ENCODE data around the gene OR2AG1. TPM values are rescaled to one million over a fixed set of nuclear protein-coding genes. Genes with fewer than 3 reads are reported as not detected.
A peak's percentile ranks its signal among the peaks of the same experiment; 100 is the strongest.

The OR2AG1 gene, protein sequence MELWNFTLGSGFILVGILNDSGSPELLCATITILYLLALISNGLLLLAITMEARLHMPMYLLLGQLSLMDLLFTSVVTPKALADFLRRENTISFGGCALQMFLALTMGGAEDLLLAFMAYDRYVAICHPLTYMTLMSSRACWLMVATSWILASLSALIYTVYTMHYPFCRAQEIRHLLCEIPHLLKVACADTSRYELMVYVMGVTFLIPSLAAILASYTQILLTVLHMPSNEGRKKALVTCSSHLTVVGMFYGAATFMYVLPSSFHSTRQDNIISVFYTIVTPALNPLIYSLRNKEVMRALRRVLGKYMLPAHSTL
- total RNA-seq, result not detected

DNA sequence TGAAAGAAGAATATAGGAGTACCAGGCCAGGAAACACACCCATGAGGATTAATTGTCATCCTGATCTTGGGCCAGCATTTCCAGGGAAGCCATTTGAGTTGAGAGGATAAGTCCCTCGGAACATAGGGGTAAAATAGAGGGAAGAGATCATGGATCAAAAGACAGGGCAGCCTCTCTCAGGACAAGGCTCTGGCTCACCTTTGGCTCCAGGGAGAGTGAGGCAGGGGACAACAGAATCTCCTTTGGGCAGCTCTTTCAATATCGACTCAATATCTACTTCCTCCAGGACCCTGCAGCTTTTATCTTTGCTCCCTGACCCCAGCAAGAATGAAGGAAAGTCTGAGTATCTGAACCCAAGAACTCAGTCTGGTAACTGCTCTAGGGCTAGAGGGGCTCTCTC, at the start of gene OR2AG1:
Gene OR2AG1, plus strand, starts transcription at position 301 of the 400 bp plus-strand sequence. CDS start 2,018 bp downstream, outside the sequence.
- no peak for DNase-seq (ENCODE audit: low spot score)
- no peak for ATAC-seq

DNA sequence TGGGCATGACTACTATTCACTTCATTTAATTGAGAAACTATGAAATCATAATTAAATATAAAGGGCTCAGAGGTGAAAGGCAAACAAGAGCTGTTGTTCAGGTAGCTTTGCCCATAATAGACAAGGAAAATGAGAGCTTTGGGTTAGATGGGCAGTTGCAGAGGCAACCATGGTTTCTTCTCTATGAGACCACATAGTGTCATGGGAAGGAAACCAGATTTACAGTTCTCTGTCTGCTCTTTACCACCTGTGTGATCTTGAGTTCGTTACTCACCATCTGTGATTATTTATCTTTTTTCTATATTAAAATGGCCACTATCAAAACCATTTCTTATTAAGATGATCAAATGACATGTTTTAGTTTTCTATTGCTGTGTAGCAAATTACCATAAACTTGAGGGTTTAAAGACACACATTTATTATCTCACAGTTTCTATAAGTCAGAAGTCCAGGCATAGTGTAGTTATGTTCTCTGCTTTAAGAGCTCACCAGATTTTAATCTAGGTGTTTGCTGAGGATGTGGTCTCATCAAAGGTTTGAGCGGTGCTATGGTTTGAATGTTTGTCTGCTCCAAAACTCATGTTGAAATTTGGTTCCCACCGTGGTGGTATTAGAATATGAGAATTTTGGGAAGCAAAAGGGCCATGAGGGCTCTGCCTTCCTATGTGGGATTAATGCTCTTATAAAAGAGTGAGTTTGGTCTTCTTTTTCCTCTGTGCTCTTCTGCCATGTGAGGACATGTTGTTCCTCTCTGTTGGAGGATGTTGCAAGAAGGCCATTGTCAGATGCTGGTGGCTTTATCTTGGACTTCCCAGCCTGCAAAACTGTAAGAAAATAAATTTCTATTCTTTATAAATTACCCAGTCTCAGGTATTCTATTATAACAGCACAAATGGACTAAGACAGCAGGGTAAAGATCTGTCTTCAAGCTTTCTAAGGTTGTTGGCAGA, 49.2 kb upstream of the OR2AG1 start:
- DNase-seq (ENCODE audit: low spot score) (no peak), ATAC-seq (no peak)

DNA sequence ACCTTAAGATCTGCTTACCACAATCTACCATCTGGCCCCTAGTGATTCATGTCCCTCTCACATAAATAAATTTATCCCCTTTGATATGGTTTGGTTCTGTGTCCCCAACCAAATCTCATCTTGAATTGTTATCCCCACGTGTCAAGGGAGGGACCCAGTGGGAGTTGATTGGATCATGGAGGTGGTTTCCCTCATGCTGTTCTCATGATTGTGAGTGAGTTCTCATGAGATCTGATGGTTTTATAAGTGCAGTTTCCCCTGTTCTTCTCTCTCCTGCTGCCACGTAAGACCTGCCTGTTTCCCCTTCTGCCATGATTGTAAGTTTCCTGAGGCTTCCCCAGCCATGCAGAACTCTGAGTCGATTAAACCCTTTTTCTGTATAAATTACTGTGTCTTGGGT, 48.2 kb upstream of the OR2AG1 start:
- ATAC-seq (no peak), DNase-seq (ENCODE audit: low spot score) (no peak)

DNA sequence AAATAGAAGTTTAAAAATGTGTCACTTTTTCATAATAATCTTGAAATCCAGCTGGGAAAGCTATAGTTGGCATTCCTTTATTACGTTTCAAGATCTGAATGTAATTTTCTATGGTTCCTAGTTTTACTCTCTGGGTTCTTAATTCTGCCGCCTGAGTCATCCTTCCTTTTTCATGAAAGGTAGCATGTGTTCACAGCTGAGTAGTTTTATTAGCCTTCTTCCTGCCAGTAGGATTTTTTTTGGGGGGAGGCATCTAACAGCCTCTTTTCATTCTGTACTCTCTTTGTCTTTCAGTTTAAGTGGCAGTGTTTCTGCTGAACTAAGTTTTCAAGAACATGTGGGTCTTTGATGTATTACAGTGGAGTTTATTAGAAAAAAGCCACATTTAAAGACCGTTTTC, 47.5 kb upstream of the OR2AG1 start:
- ATAC-seq, result no peak
- DNase-seq (ENCODE audit: low spot score), result no peak

DNA sequence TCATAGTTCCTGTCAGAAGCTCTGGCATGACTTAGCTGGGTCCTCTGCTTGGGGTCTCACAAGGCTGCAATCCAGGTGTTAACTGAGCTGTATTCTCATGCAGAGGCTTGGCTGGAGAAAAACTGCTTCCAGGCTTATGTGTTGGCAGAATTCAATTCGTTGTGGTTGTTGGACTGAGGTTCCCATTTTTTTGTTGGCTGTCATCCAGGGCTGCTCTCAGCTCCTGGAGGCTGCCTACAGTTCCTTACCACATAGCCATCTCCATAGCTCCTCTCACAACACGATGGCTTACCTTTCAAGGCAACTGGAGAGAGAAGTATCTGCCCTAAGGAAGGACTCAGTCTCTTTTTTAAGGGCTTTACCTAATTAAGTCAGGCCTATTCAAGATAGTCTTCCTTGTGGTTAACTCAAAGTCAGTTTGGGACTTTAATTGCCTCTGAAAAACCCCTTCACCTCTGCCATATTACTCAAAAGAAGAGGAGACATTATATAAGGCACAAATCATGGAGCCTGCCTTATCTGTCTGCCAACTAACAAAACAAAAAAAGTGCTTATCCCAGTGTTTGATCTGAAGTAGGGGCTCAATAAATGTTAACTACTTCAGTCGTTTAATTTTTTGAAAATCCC, 46.2 kb upstream of the OR2AG1 start:
- DNase-seq (ENCODE audit: low spot score) (no peak), ATAC-seq (no peak)

DNA sequence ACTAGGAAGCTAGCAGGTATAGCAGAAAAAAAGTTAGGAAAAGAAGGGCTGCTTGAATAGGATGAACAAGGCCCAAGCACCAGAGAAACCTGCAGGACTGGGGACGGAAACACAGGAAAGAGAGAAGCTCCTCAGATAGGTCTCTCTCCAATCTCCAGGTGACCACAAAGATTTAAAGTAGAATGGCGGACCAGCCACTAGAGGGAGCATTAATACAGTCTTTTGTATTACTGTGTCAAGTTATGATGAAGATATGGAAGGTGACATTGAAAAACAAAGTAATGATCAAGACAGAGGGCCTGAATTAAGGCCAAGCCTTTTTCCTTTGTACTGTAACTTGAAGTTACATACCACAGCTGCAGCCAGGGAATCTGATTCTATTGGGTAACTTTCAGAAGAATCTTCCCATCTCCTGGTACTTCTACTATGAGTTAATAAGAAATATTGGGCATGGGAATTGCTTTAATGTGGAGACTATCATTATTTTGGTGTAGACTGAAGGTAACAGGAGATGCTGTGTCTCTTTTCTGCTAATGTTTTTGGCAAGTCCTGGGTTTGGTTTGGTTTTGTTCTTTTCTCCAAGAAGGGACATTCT, 44.9 kb upstream of the OR2AG1 start:
- DNase-seq (ENCODE audit: low spot score), result no peak

DNA sequence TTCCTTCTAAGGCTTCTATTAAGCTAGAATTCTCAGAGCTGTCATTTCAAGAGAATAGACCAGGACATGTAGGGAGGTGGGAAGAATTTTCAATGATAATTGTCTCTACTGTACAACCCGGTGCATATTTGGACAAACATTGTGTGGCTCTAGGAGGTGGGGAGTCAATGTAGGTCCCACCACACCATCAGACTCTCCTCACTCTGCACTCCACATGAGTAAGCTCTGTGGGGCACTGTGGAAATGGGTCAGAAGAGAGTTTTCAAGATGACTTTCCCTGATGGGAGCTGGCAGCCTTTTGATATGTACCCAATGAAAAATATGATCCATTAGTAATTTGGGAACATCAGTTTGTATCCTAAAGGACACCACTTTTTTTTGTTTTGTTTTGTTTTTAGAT, 44.2 kb upstream of the OR2AG1 start:
- no peak for DNase-seq (ENCODE audit: low spot score)
- ATAC-seq, result no peak

More for the DNA sequence above, 44.9 kb upstream of the OR2AG1 start:
- peak; percentile 94 for ATAC-seq

DNA sequence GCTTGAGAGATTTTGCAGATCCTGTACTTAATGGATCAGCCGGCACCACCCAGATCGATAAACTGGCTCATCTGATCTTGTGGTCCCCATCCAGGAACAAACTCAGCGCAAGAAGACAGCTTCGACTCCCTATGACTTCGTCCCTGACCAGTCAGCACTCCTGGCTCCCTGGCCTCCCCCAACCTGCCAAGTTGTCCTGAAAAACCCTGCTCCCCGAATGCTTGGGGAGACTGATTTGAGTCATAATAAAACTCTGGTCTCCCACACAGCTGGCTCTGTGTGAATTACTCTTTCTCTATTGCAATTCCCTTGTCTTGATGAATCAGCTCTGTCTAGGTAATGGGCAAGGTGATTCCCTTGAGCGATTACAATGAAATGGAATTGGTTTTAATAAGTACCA, 40.6 kb upstream of the OR2AG1 start:
- DNase-seq (ENCODE audit: low spot score) (no peak), ATAC-seq (no peak)

DNA sequence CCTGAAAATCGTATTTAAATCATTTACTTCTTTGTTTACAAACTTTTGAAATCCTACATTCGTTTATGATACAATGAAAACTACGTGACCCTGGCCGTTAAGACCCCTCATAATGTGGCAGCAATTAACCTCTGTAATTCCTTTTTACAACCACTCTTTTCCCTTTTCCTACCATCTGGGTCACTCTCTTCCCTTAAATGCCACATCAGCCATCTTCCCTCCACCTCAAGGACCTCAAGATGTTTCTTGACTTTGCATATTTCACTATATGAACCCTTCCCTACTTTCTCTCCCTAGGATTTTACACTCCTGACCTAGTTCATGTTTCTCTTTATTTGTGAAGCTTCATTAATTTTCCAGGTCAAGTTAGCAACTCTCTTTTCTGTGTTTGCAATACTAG, 37.8 kb upstream of the OR2AG1 start:
- no peak for DNase-seq (ENCODE audit: low spot score)
- ATAC-seq, result no peak

DNA sequence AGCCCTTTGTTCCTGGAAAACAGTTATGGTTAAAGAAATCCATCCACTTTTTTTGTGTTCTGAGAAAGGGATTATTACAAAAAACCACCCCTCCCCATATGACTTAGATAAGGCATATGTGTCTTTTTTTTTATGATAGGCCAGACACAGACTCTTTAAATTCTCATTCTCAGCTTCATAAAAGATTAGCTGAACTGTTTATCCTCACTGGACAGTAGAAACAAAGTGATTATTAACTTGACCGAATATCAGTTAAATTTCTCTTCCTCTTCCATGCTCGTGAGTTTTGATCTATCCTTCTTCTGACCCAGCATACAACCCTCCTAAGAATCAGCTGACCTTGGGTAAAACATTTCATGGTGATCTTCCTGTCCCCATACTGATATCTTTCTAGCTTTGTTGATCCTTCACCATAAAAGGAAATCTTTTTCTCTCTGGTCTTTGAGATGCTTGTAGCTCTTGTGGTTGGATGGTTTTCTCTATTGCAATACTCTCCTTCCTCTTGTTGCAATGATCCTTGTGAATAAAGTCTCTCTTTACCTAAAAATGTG, 37.3 kb upstream of the OR2AG1 start:
- DNase-seq (ENCODE audit: low spot score), result no peak
- ATAC-seq, result peak; percentile 43

DNA sequence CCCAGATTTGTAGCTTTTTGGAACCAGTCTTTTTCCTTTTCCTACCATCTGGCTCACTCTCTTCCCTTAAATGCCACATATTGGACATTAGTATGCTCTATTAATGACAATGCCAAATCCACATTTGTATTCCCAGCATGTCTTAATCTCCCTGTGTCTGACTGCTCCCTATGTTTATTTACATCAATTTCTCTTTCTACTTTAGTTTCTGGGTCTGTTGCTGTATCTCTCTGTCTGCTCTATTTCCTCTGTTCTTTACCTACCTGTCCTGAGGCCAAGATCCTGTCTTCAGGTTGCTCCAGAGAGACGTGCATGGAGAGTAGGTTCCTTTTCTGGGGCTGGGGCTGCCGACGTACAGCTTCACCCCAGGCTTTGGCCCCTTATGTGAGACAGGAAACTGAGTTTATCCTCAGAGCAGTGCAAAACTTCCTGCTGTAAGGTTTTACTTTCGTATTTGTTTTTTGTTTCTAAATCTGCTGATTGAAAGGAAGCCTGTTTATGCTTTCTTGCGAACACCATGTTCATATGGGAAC, 36.7 kb upstream of the OR2AG1 start:
- ATAC-seq (peak; percentile 63), DNase-seq (ENCODE audit: low spot score) (no peak)

DNA sequence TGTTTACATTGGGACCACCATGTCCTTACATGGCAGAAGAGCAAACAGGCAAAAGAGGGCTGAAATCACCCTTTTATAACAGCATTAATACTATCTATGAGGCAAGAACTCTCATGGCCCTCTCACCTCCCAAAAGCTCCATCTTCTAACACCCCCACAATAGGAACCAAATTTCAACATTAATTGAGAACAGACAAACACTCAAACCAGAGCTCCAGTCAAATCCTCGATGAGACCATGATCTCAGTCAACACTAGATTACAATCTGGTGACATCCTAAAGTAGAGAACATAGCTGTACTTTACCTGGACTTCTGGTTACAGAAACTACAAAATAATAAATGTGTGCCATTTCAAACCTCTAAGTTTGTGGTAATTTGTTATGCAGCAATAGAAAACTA, 36.2 kb upstream of the OR2AG1 start:
- DNase-seq (ENCODE audit: low spot score) (no peak), ATAC-seq (no peak)

DNA sequence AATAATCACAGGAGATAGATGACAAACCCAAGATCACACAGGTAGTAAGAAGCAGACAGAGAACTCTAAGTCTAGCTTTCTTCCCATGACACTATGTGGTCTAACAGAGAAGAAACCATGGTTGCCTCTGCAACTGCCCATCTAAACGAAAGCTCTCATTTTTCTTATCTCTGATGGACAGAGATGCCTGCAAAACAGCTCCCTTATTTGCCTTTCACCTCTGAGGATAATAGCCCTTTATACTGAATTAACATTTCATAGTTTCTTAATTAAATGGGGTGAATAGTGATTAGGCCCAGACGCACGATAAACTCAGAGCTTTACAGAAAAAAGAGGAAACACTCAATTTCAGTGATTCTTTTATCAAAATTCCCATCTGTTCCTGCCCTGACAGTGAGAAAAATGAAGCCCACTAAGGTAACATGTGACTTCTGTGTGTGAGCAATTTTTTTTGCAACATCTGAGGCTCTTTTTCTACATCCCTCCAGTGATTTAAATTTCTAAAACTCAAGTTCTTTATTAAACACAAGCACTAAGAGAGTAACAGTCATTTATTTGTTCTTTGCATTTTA, 35.6 kb upstream of the OR2AG1 start:
- DNase-seq (ENCODE audit: low spot score), result no peak
- ATAC-seq, result no peak

DNA sequence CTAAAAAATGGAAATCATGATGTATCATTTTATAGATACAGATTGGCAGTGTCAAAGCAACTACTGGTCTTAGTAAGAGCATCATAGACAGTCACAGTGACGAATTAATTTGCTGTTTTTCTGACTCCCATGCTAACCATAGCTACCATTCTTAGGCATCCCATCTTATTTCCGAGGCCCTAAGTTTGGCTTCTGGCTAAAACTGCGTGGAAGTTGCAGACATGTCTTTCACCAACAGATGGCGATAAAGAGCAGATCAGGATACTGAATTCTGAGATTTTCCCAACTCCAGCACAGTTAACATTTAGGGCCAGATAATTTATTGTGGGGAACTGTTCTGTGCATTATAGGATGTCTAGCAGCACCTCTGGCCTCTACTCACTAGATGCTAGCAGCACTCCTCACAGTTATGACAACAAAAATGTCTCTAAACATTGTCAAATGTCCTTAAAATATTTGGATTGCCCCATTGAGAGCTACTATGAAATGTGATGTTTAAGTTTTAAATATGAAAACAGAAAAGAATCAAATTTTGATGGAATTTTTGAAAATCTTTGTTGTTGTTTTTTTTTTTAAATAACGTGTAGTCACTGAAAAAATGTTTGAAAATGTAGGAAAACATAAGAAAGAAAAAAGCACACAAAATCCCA, 27.4 kb upstream of the OR2AG1 start:
- peak; percentile 86 for ATAC-seq
- no peak for DNase-seq (ENCODE audit: low spot score)

DNA sequence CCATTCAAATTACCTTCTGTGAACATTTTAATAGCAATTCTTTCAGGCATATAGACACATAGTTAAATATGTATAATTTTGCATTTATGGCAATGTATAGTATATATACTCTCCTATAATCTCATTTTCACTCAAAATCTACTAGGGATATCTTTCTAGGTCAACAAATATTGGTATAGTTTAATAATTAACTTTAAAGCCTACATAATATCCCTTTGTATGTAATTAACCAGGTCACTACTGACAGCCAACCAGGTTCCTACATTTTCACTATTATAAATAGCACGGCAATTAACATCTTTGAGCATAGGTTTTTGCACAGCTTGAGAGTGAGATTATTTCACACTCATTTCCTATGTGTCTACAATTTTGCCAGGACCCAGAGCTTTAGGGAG, 26.9 kb upstream of the OR2AG1 start:
- DNase-seq (ENCODE audit: low spot score), result no peak
- peak; percentile 53 for ATAC-seq

DNA sequence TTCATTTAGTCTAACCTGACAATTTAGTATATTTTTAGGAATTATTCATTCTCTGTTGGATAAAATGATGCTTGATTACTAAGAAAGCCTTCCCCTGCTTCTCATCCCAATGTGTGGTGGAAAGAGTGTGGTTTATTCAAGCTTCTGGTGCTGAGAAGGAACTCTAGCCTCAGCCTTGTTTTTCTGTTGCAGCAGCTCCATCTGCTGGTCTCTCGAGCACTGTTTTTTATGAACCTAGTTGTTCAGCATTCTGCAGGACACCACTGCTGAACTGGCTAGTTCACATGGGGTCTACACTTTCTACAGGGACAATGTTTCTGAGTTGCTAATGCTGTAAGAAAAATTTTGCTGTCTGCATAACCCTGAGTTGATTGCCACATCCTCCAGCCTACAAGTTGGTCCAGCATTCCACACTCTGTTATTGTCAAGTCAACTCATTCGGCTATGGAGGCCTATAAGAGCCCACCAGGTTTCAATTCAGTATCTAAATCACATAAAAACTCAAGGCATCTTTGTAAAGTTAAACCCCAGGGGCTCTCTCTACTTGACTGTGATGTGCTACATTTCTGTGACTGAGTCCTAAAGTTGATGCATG, 25.4 kb upstream of the OR2AG1 start:
- DNase-seq (ENCODE audit: low spot score), result peak; percentile 56
- peak; percentile 93 for ATAC-seq

DNA sequence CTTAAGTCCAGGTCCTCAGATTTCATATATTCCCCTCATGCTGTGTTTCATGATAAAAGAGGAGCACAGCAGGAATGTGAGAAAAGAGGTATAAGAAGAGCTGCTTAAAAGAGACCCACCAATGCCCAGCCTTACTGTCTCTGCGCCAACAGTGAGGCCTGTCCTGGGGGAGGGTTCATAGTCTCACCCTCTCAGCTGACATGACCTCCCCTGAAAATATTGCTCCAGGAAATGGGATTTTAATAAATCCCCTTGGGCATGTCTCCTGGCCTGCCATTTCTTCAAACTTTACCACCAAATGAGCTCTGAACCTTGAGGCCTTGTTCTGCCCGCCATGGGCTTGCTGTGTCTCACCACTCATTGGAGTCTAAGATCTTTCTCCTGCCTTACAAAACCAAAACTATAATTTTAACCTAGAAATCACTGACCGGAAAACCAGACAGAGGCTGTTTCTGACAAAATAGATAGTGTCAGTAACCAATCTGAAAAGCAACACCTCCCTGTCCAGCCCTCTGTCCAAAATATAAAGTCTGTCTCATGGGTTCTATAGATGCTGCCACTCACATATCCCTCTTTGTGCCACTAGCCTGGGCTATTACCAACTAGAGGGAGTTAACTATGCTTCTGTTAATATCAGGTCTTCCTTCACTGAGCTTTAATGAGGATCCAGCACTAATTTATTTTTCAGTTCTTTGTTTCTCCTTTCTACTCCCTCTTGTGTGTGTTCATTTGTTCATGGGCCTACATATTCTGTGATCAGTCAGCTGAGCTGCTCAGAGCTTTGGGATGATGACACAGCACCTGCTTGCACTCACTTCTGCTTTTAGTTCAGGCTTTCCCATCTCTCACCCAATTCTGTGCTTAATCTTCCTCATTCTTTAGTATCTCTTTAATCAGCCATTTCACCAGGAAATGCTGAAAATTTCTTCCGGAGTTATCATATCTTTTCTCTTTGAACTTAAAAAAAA, 10.6 kb upstream of the OR2AG1 start, which contains the start of gene OR2AG2:
Gene OR2AG2, minus strand, starts transcription at position 51 of the 968 bp plus-strand sequence. CDS start 3,019 bp downstream, outside the sequence.
- peak; percentile 19 for ATAC-seq

DNA sequence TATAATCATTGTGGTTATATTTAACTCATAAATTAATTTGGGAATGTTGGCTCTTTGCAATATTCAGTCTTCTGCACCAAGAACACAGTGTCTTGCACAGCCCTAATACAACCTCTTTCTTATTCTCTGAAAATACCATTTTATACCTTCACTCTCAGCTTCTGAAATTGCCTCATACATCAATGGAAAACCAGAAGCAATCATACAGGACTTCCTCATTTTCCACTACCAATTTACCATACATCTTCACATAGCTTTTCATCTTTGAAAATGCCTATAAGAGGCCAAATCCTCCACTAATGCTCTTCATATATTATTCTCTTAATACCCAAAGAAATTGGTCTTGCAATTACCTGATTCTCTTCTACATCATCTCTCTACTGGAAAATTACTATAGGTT, 4.3 kb upstream of the OR2AG1 start:
- no peak for ATAC-seq

More for the DNA sequence above, 10.6 kb upstream of the OR2AG1 start, which contains the start of gene OR2AG2:
- no peak for DNase-seq (ENCODE audit: low spot score)

More for the DNA sequence above, 4.3 kb upstream of the OR2AG1 start:
- DNase-seq (ENCODE audit: low spot score), result no peak
